Tibial artery (tissue), 4 donors: Measurements from ENCODE around the gene MEGF10.

Experiments
- DNase-seq, 2 donors: peaks; one replicate each; pipeline ENCODE4 v3.0.0-alpha.2; 2019
- H3K27ac ChIP-seq, 2 donors: fragments of 200-600 bp; sonication (generic) in 1 of 2; 1 replicate in 1 of 2; 2 replicates in 1 of 2; pipeline ENCODE4 v1.5.1; 2018 to 2019; ENCODE audit warnings: mild to moderate bottlenecking in 1 of 2
- H3K27me3 ChIP-seq, 2 donors: fragments of 200-600 bp; sonication (generic) in 1 of 2; one replicate each; pipeline versions ENCODE4 v1.5.1 to v1.6.0; 2016 to 2019
- H3K36me3 ChIP-seq, 3 donors: fragments of 200-600 bp; sonication (generic) in 2 of 3; one replicate each; pipeline ENCODE4 v1.5.1; 2016 to 2019; ENCODE audit warnings: mild to moderate bottlenecking in 2 of 3
- H3K4me1 ChIP-seq, 4 donors: fragments of 200-600 bp; sonication (generic) in 2 of 4; 1 replicate in 3 of 4; 2 replicates in 1 of 4; pipeline ENCODE4 v1.5.1; 2016 to 2019
- H3K4me3 ChIP-seq, 2 donors: fragments of 200-600 bp; sonication (generic) in 1 of 2; 1 replicate in 1 of 2; 2 replicates in 1 of 2; pipeline ENCODE4 v1.5.1; 2018 to 2019; ENCODE audit warnings: mild to moderate bottlenecking in 2 of 2
- H3K9me3 ChIP-seq, 3 donors: fragments of 200-600 bp; sonication (generic) in 1 of 3; one replicate each; pipeline ENCODE4 v1.5.1; 2016 to 2019
- intact Hi-C: fragments of 100-400 bp; cut with DNase I; formaldehyde crosslinking; loops from one replicate; pipeline ENCODE4 v1.15.0; 2023; ENCODE audit warnings: low total_unique reads
- TF ChIP-seq, protein P1 (sequence below), 2 experiments: fragments of 200-600 bp in 1 of 2; fragments of 450-650 bp in 1 of 2; IDR thresholded peaks; one replicate each; pipeline ENCODE4 v1.5.1; 2017 to 2019; ENCODE audit warnings: antibody characterized with exemption in 2 of 2, mild to moderate bottlenecking in 1 of 2, moderate library complexity in 1 of 2

MEGF10 gene

GRCh38 chr5:127410959-127411358 lies 120.4 kb downstream of the MEGF10 start:
- intact Hi-C loops = no loop called here
- H3K4me3 ChIP-seq = no peak overlapping the region
- no peak overlapping the region for H3K27ac ChIP-seq
- H3K9me3 ChIP-seq = no peaks in the 10 kb centered on the region
- H3K36me3 ChIP-seq = no peaks in the 10 kb centered on the region
- no peak for DNase-seq
- TF ChIP-seq, protein P1, sequence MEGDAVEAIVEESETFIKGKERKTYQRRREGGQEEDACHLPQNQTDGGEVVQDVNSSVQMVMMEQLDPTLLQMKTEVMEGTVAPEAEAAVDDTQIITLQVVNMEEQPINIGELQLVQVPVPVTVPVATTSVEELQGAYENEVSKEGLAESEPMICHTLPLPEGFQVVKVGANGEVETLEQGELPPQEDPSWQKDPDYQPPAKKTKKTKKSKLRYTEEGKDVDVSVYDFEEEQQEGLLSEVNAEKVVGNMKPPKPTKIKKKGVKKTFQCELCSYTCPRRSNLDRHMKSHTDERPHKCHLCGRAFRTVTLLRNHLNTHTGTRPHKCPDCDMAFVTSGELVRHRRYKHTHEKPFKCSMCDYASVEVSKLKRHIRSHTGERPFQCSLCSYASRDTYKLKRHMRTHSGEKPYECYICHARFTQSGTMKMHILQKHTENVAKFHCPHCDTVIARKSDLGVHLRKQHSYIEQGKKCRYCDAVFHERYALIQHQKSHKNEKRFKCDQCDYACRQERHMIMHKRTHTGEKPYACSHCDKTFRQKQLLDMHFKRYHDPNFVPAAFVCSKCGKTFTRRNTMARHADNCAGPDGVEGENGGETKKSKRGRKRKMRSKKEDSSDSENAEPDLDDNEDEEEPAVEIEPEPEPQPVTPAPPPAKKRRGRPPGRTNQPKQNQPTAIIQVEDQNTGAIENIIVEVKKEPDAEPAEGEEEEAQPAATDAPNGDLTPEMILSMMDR (IDR thresholded peaks at IDR 0.05) = no peak
- H3K4me1 ChIP-seq = peaks cover 0 to 4% (median 0%) of the 10 kb centered on the region in 4 donors
- no peaks in the 10 kb centered on the region for H3K27me3 ChIP-seq

- no peak overlapping the region for H3K4me3 ChIP-seq
- no peak for DNase-seq
- H3K4me1 ChIP-seq = peaks cover 0 to 4% (median 0%) of the 10 kb centered on the region in 4 donors
- no peaks in the 10 kb centered on the region for H3K27me3 ChIP-seq
- TF ChIP-seq, protein P1 (IDR thresholded peaks at IDR 0.05) = no peak
- H3K27ac ChIP-seq = no peak overlapping the region
- H3K9me3 ChIP-seq = no peaks in the 10 kb centered on the region
- H3K36me3 ChIP-seq = no peaks in the 10 kb centered on the region
- intact Hi-C loops = no loop called here
Measured at GRCh38 chr5:127411381-127411780, 120.8 kb downstream of the MEGF10 start.

GRCh38 chr5:127412698-127413097 lies 122.1 kb downstream of the MEGF10 start:
- Histone ChIP-seq H3K36me3 (no peaks in the 10 kb centered on the region), H3K27ac (no peak overlapping the region), H3K9me3 (no peaks in the 10 kb centered on the region), H3K4me3 (no peak overlapping the region), H3K27me3 (no peaks in the 10 kb centered on the region), H3K4me1 (peaks cover 0 to 4% (median 0%) of the 10 kb centered on the region in 4 donors)
- no peak for DNase-seq
- intact Hi-C loops = no loop called here
- TF ChIP-seq, protein P1 (IDR thresholded peaks at IDR 0.05) = no peak

- H3K4me1 ChIP-seq = peaks cover 0 to 16% (median 0%) of the 10 kb centered on the region in 4 donors
- H3K27me3 ChIP-seq = no peaks in the 10 kb centered on the region
- intact Hi-C loops = no loop called here
- TF ChIP-seq, protein P1 (IDR thresholded peaks at IDR 0.05) = no peak
- no peaks in the 10 kb centered on the region for H3K9me3 ChIP-seq
- no peaks in the 10 kb centered on the region for H3K36me3 ChIP-seq
- no peak overlapping the region for H3K27ac ChIP-seq
- H3K4me3 ChIP-seq = no peak overlapping the region
- no peak for DNase-seq
Measured at GRCh38 chr5:127415034-127415433, 124.4 kb downstream of the MEGF10 start.

GRCh38 chr5:127416906-127417305 lies 126.3 kb downstream of the MEGF10 start:
- intact Hi-C loops = no loop called here
- no peaks in the 10 kb centered on the region for H3K36me3 ChIP-seq
- no peaks in the 10 kb centered on the region for H3K9me3 ChIP-seq
- TF ChIP-seq, protein P1 (IDR thresholded peaks at IDR 0.05) = no peak
- no peak overlapping the region for H3K27ac ChIP-seq
- DNase-seq = no peak
- peaks cover 0 to 12% (median 0%) of the 10 kb centered on the region in 4 donors for H3K4me1 ChIP-seq
- no peaks in the 10 kb centered on the region for H3K27me3 ChIP-seq
- H3K4me3 ChIP-seq = no peak overlapping the region

- no peaks in the 10 kb centered on the region for H3K27me3 ChIP-seq
- peaks cover 0 to 12% (median 0%) of the 10 kb centered on the region in 4 donors for H3K4me1 ChIP-seq
- H3K27ac ChIP-seq = no peak overlapping the region
- TF ChIP-seq, protein P1 (IDR thresholded peaks at IDR 0.05) = no peak
- no peak for DNase-seq
- H3K9me3 ChIP-seq = no peaks in the 10 kb centered on the region
- H3K4me3 ChIP-seq = no peak overlapping the region
- no peaks in the 10 kb centered on the region for H3K36me3 ChIP-seq
- intact Hi-C loops = no loop called here
Measured at GRCh38 chr5:127417528-127417927, 126.9 kb downstream of the MEGF10 start.
